HUDEP-2 (cell line): ENCODE results near the gene TBC1D9.

Experiments
- DNase-seq, 76 experiments: peaks; one replicate each; lab custom pipeline; 2025; ENCODE audit not compliant: unreplicated experiment in 76 of 76; lab: John Stamatoyannopoulos, UW

TBC1D9 gene

DNA sequence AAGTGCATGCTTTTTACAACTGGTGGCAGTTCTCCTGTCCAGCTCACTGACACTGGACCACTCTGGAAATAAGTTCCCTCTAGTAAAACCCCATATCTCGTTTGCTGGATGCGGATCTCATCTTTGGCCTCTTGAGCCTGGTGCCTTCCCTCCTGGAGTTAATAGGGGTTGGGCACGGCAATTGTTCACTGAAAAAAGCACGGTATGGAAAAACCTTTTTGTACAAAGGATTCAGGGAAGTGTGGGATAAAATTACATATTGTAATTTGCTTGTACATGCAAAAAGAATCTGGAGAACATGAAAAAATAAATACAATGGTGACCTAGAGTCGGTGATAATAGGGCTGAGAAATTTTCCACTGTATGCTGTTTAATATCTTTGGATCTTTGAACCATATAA, 30.6 kb downstream of the TBC1D9 start:
- DNase-seq: no peak

DNA sequence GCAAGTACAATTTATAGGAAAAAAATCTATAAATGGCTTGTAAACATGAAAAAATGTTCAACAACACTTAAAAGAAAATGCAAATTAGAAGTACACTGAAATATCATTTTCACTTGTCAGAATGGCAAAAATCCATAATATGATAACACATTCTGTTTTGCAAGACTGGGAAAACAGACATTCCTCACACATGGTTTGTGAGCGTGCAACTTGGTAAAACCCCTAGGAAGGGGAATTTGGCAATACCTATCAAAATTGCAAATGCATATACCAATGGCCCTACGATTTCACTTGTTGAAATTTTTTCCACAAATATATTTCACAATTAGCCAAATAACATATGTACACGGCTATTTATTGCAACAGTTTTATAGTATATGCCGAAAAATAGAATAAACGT, 31.4 kb downstream of the TBC1D9 start:
- DNase-seq: no peak

- DNase-seq: no peak
Measured at GRCh38 chr4:140720387-140721304, 35.5 kb downstream of the TBC1D9 start.

DNA sequence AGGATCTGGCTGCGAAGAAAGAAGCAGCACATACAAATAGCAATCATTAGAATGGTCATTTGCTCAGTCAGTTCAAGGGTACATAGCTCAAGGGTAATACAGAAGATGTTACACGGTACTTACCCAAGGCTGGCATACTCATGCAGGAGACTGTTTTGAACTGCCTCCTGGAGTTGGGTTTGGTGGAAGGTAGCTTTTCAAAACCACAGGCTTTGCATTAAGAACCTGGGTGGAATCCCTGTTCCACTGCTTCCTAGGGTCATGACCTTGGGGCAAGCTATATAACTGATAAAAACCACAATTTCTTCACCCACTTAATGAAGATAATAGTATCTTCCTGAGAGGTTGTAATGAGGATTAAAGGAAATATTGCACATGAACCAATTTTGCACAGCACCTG, 36.5 kb downstream of the TBC1D9 start:
- no peak for DNase-seq

GRCh38 chr4:140719022-140719421, 37.2 kb downstream of the TBC1D9 start:
- no peak for DNase-seq

- DNase-seq: no peak
Measured at GRCh38 chr4:140718241-140718952, 37.8 kb downstream of the TBC1D9 start.

DNA sequence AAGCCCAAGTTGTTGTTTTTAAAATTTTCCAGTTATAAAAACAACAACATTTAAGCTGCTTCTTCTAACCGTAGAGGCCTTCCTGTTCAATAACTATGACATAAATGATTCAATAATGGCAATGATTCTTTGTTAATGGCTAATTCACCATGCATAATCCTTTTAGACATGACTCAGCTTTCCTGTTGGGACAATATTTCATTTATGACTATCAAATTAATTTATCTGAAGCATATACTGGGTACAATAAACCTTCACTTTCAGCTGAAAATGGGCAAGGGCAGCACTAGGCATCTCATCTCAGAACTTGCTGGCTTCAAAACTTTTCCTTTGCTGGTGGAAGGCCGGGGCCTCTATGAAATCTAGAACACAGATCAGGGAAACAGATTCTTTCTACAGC, 38.9 kb downstream of the TBC1D9 start:
- DNase-seq: no peak

DNA sequence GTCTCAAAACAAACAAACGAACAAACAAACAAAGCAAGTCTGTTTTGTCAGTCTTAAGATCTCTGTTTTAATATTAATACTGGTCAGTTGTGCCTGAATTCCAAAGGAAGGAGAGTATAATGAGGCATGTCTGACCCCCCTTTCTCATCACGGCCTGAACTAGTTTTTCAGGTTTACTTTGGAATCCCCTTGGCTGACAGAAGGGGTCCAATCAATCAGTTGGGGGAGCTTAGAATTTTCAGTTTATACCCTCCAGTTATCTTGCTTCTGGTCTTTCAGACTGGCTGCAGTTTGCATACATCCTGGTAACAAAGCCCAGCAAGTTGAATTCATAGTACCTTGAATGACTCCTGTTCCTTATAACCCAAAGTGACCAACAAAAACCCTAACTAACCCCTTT, 41.1 kb downstream of the TBC1D9 start:
- no peak for DNase-seq

DNA sequence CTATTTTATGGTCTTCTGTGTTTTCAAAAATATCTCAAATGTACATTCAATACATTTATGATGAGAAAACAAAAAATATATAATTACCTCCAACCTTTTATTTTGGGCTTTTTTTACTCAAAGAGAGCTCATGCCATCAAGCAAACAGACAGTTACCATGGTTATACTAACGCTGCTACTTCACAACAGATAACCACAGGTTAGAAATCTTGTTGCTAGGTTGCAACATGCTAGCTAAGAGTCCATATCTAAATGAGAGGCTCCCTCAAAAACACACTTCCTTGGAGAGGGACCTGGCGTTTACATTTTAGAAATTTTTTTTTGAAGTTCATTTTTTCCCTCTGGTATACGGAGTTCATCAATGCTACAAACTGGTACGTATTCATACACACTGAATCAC, 44.3 kb downstream of the TBC1D9 start:
- DNase-seq: no peak

GRCh38 chr4:140710908-140711622, 45.1 kb downstream of the TBC1D9 start:
- no peak for DNase-seq

- no peak for DNase-seq
Measured at GRCh38 chr4:140707325-140707724, 48.9 kb downstream of the TBC1D9 start.

DNA sequence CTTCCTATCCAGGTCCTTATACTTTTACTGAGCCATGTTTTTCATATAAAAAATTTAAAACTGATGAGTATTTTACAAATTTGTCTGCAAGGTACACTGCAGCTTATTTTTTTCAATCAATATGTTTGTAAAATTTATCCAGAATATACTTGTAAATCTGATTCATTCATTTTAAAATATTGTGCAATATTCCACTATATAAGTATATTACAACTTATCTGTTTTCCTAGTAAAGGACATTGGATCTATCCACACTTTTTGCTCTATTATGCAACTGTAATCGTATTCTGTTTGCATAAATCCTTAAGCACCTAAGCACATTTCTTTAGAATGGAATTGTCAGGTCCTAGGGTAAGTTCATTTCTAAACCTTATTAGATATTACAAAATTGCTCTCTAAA, 49.5 kb downstream of the TBC1D9 start:
- DNase-seq: no peak

DNA sequence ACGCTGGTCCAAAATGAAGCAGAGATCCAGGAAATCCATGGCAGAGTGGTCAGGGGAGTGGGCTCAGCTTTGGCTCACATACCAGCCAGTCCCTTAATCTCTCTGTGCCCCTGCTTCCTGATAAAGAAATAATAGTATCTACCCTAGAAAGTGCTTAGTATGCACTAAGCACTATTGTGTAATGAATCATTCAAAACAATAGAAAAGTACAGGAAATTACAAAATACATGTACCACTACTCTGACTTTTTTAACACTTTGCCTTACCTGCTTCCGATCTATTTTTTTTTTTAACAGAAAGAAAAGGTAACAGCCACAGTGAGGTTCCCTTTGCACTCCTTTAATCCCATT, 49.9 kb downstream of the TBC1D9 start:
- no peak for DNase-seq

DNA sequence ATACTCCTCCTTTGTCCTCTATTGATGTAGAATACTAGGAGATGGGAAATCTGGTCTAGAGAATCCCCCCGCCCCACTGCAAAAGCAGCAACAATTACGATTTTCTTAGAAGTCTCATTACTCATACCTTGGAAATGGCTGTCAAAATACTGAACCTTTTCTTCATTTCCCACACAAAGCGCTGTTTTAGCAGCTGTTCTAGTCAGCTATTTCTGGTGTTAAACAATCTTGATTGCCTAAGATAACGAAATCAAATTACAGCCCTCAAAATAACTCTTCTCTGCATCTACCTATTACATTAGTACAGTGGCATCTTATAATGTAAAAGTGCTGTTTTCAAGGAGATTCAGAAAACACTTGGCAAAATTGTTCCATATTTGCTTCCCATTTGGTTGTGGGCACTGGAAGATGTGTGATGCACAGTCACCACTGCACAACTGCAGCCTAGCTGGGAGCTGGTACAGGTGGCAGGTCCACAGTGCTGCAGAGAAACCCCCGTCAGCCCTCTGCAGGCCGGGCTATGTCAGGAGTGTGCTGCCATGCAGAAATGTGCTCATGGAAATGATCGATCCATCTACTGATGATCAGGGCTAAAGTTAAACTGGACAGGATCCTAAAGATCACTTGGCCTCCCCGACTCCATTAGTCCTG, 50.4 kb downstream of the TBC1D9 start:
- DNase-seq: no peak

DNA sequence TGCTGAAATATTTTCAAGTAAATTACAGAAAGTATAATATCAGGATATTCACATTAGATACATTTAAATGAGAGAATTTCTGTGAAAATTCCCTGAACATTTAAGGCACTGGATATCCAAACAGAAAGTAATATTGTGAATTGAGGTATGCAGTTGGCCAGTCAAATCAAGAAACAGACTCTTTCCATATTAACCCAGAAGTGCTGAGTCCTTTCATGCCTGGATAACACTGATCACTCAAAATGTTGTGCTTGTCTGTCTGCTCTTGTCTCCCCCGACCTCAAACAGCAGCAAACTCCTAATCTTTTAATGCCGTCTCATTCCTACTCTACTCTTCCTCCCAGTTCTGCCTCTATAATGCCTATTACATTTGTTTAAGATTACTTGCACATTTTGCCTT, 51.2 kb downstream of the TBC1D9 start:
- DNase-seq: no peak

DNA sequence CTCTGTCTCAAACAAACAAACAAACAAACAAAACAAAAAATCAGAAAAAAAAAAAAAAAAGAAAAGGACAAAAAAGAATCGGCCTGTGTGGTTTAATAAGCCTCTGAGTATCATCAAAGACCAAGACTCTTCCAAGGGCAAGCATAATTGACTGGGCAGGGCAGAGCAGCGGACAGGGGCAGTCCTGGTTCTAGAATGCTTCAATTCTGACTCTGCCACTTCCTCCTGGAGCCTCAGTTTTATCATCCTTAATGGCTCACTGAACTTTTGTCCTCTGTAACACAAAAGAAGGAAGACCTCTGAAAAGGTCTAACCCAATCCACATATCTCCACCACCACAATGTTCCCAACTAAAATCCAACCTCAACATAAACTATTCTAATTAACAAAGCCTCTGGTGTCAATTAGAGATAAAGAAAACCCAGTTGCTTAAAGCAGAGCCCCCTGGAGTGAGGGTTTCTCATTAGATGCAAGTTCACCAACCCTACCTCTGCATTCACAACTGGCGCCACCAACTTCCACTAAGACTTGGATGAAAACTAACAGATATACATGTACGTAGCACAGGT, 51.7 kb downstream of the TBC1D9 start:
- no peak for DNase-seq

DNA sequence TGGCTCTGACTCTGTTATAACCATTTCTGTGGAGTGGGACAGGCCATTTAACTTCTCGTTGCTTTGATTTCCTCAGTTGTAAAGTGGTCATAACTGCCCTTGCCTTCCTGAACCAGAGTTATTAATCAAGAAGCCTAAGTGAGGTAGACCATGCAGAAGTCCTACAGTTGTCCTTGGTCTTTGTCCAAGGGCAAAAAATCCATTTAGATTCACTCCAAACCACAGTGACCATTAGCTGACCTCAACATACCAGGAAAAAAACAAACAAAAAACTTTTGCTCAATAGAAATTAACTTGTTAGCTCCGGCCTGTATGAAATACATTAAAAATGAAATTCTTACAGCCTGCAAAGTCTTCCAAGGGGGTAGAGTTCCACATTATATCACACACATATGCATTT, 52.7 kb downstream of the TBC1D9 start:
- DNase-seq: no peak

- DNase-seq: no peak
Measured at GRCh38 chr4:140702096-140702757, 54.0 kb downstream of the TBC1D9 start.

DNA sequence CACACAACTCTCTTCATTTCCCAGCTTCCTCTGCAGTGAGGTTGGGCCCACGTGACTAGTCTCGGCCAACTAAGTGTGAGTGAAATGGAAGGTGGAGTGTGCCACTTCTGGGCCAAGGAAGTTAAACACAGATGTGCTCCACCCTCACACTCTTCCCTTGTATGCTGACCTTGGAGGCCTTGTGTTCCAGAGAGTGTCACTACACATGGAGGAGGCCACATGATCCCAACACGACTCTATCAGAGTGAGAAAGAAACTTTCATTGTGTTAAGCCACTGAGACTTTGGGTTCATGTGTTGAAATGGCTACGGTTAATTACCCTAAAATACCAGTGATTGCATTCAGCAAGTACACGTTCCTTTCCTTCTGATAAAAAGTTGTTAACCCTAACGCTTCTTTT, 55.1 kb downstream of the TBC1D9 start:
- DNase-seq: no peak
